ENCODE results near the gene PLCH1.

PLCH1 gene

GRCh38 chr3:155496206-155496605 lies 248.7 kb downstream of the PLCH1 start:
- FAIRE-seq (no peak), DNase-seq (ENCODE audit: extremely low spot score, insufficient read length, low read depth) (no peak)

DNA sequence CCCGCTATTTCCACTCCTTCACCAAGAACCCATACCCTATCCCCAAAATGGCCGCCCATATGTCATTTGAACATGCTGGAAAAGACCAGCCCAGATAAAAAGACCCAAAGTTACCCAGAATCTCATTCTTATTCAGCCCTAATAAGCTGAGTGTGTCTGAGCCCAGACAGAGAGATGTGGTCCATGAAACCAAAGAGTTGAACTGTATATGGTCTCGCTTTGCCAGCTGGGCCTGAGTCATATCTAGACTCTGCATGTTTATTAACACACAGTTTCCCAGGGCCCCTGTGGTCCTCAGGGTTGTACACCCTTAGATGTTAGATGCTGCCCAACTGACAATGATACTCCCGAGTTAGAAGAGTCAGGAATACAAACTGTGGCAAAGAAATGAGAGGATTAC lies 249.5 kb downstream of the PLCH1 start:
- FAIRE-seq = no peak
- DNase-seq (ENCODE audit: extremely low spot score, insufficient read length, low read depth) = no peak

DNA sequence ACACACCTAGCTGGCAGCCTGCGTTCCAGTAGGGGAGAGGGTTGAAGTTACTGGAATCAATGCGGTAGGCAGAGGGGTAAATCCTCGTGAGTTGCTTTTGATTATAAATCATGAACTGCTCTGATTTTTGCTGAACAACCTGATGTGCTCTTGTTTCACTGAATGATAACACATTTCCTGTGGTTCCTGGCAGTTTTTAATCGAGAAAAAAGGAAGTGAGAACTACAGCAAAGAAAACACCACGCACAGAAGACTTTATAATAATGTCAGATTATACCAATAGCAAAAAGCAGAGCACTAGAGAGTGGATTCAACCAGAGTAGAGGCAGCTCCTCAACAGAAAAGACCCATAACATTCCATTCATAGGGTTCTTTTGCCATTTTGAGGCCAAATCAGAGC lies 250.5 kb downstream of the PLCH1 start:
- FAIRE-seq = peak; percentile 52
- DNase-seq (ENCODE audit: extremely low spot score, insufficient read length, low read depth) = no peak

- FAIRE-seq (no peak), DNase-seq (ENCODE audit: extremely low spot score, insufficient read length, low read depth) (no peak)
These were observed 252.0 kb downstream of the PLCH1 start for GRCh38 chr3:155492841-155493240.

- no peak for DNase-seq (ENCODE audit: extremely low spot score, insufficient read length, low read depth)
- FAIRE-seq = no peak
These were observed 253.2 kb downstream of the PLCH1 start for GRCh38 chr3:155491696-155492095.

GRCh38 chr3:155488671-155489070 lies 256.2 kb downstream of the PLCH1 start:
- FAIRE-seq (no peak), DNase-seq (ENCODE audit: extremely low spot score, insufficient read length, low read depth) (no peak)

DNA sequence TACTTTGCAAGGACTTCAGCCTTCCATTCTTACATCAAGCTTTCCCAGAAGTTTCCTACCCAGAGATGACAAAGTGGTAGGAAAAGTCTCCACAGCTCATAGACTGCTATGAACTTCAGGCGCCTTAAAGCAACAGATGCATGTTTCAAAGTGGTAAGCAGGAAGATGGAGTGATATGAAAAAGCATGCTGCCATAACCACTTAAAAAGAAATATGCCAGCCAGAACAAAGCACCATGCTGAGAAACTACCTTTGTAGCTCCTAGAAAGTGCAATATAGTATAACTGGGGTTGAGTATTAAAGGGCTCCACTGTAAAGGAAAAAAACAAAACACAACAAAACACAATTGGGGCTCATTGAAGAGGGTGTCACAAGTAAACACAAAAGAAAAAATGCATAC lies 259.0 kb downstream of the PLCH1 start:
- DNase-seq (ENCODE audit: extremely low spot score, insufficient read length, low read depth) (no peak), FAIRE-seq (no peak)

GRCh38 chr3:155481591-155481990 lies 263.3 kb downstream of the PLCH1 start:
- no peak for FAIRE-seq

GRCh38 chr3:155481089-155481488 lies 263.8 kb downstream of the PLCH1 start:
- DNase-seq (ENCODE audit: extremely low spot score, insufficient read length, low read depth) (no peak), FAIRE-seq (no peak)

More at GRCh38 chr3:155481591-155481990, 263.3 kb downstream of the PLCH1 start:
- no peak for DNase-seq (ENCODE audit: extremely low spot score, insufficient read length, low read depth)

GRCh38 chr3:155465664-155466063 lies 279.2 kb downstream of the PLCH1 start:
- DNase-seq (ENCODE audit: extremely low spot score, insufficient read length, low read depth) = no peak
- no peak for FAIRE-seq

- FAIRE-seq (no peak), DNase-seq (ENCODE audit: extremely low spot score, insufficient read length, low read depth) (no peak)
These were observed 282.2 kb downstream of the PLCH1 start for GRCh38 chr3:155462672-155463071.

DNA sequence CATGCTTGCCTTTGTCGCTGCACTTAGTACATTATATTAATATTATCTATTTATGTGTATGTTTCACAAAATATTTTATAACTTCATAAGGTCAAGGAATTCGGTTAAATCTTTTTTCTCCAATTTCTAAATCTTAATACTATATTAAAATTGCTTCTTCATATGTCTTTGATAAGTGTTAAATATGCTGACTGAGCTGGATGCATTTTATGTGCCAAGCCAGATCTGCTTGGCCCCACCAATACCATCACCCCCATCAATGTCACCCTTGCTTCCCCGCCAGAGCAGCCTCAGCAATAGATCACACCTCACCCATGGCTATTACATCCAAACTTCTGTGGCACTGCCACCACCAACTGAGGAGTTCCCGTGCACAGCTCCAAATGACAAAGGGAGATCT lies 287.3 kb downstream of the PLCH1 start:
- no peak for FAIRE-seq
- DNase-seq (ENCODE audit: extremely low spot score, insufficient read length, low read depth) = no peak

DNA sequence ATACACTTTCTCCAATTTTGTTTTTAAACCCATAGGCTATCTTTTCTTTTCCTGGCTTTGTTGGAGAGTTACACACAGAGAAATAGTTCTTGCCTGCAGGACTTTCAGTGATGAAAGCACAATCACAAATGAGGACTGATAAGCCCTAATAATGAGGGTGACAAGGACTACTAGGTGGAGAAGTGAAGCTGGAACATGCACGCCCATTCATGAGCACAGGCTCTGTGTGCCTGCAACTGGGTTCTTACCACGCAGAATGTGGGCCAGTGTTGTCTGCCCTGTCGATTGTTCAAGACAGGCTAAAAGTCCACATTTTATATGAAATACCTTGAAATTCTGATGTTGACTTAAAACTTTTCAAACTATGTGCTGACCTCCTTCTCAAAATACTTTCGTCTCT lies 289.1 kb downstream of the PLCH1 start:
- no peak for FAIRE-seq

GRCh38 chr3:155453512-155453911 lies 291.4 kb downstream of the PLCH1 start:
- no peak for DNase-seq (ENCODE audit: extremely low spot score, insufficient read length, low read depth)
- FAIRE-seq = no peak

More for the DNA sequence above, 289.1 kb downstream of the PLCH1 start:
- DNase-seq (ENCODE audit: extremely low spot score, insufficient read length, low read depth) = no peak

DNA sequence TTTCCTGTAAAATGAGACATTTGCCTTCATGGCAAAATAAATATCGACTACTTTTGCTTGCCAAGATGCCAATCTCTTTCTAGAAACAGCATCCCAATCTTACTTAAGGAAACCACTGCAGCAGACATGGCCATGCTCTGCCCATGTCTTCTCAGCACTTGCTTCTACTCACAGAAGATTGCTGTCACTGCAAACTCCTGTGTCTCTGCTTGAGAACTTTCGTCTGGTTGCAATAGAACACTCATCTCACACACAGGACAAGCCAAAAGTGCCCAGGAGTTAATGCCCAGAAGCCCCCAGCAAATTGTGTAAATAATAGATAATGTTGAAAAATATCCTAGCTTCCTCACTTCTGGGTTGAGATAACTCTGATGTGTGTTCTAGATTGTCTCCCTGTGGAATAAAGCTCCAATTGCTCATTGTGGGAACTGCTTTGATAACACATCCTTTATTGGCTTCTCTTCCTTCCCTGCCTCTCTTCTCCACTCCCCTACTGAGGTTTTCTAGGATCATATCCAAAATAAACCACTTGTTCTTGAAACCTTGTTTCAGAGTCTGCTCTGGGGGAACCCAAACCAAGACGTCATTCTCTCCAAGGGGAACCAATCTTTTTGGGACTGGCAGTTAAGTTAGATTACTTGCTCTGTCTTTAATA lies 295.1 kb downstream of the PLCH1 start:
- no peak for FAIRE-seq
- no peak for DNase-seq (ENCODE audit: extremely low spot score, insufficient read length, low read depth)

DNA sequence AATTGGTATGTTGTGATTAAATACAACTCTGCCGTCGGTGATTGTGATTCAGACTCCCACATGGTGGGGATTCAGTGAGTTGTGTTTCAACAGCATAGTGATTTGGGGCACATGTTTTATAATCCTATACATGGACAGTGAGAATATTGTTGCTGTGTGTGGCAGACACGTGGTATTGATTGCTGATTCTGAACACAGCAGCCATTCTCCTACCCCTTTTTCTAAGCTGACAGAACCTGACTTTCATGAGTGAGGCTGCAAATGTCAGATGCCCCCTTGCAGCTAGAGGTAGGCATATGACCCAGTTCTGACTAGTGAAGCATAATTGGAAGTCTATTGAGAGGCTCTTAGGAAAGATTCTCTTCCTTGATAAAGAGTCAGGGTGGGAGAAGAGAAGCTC lies 296.3 kb downstream of the PLCH1 start:
- DNase-seq (ENCODE audit: extremely low spot score, insufficient read length, low read depth) (no peak), FAIRE-seq (no peak)

DNA sequence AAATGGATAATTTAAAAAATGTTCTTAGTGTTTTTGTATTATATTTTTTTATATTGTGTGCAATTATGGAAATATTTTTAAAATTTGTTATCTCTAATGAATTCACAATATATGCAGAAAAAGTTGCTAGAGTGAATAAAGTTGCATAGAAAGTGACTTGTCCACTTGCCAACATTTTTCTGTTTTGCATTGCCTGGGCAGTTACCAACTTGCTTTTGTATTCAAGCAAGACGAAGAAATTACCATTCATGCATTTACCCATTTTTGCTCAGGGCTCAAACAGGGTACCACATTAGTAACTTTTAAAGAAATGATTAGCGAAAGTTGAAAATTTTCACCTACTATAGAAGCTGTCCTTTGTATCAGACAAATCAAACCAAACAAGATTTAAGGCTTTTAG lies 298.5 kb downstream of the PLCH1 start:
- no peak for FAIRE-seq
- no peak for DNase-seq (ENCODE audit: extremely low spot score, insufficient read length, low read depth)

- FAIRE-seq (no peak), DNase-seq (ENCODE audit: extremely low spot score, insufficient read length, low read depth) (no peak)
These were observed 300.1 kb downstream of the PLCH1 start for GRCh38 chr3:155444771-155445170.

GRCh38 chr3:155443815-155444214 lies 301.1 kb downstream of the PLCH1 start:
- DNase-seq (ENCODE audit: extremely low spot score, insufficient read length, low read depth) (no peak), FAIRE-seq (no peak)

DNA sequence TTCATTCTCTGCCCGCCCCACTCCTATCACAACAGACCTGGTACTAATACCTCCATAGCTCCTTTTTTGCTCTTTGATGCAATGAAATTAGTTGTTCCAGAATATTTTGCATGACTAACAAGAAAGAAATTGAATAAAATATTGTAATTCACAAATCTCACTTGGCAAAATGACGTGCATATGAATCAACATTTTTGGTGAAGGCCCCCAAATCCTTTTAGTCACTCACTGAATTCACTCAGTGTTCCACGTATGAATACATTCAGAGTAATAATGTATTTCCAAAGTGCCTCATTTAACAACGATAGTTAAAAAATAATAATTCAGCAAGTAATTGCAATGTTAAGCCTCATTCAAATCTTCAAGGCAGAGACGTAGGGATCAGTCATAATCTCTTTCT lies 302.8 kb downstream of the PLCH1 start:
- no peak for FAIRE-seq
- DNase-seq (ENCODE audit: extremely low spot score, insufficient read length, low read depth) = no peak

DNA sequence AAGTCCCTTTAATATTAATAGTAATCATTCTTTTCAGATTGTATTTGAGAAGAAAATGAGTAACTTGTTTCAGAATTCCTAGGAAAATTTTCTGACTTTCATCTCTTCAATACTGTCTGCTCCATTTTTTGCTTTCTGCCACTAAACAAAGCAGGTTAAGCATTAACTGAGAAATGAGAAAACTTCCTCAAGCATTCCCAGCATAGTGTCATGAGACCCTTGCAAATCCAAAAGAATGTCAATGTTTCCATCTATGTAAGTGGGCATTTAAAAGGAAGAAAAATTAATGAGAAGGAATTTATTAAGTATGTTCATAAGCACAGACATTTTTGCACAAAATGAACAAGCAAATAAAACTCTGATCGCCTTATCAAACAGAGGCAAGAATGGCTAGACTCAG lies 303.4 kb downstream of the PLCH1 start:
- no peak for DNase-seq (ENCODE audit: extremely low spot score, insufficient read length, low read depth)
- no peak for FAIRE-seq

- no peak for FAIRE-seq
- DNase-seq (ENCODE audit: extremely low spot score, insufficient read length, low read depth) = no peak
These were observed 303.8 kb downstream of the PLCH1 start for GRCh38 chr3:155441026-155441425.

All from GM18507 (cell line).